Thyroid gland (tissue), 4 donors: ENCODE measurements around the gene CCBE1. TPM values are rescaled to one million over a fixed set of nuclear protein-coding genes. Genes with fewer than 3 reads are reported as not detected.

Experiments used
- DNase-seq, 2 donors: peaks; one replicate each; pipeline ENCODE4 v3.0.0-alpha.2; 2019
- H3K27ac ChIP-seq, 3 donors: fragments of 200-600 bp; sonication (generic); 1 replicate in 2 of 3; 2 replicates in 1 of 3; pipeline ENCODE4 v1.5.1; 2016 to 2019; ENCODE audit warnings: mild to moderate bottlenecking in 1 of 3, moderate library complexity in 1 of 3
- H3K27me3 ChIP-seq: fragments of 200-600 bp; sonication (generic); one replicate; pipeline ENCODE4 v1.5.1; 2019
- H3K36me3 ChIP-seq, 2 donors: fragments of 200-600 bp; sonication (generic); one replicate each; pipeline ENCODE4 v1.5.1; 2016 to 2019
- H3K4me1 ChIP-seq, 2 donors: fragments of 200-600 bp; sonication (generic); one replicate each; pipeline ENCODE4 v1.5.1; 2017 to 2019
- H3K4me3 ChIP-seq, 3 donors: fragments of 200-600 bp; sonication (generic); replicated peaks in 1 of 3; 1 replicate in 2 of 3; 2 replicates in 1 of 3; pipeline ENCODE4 v1.5.1; 2016; ENCODE audit warnings: mild to moderate bottlenecking in 1 of 3
- H3K9me3 ChIP-seq: fragments of 200-600 bp; sonication (generic); one replicate; pipeline ENCODE4 v1.5.1; 2017
- POLR2A ChIP-seq, 2 donors: fragments of 450-650 bp; IDR thresholded peaks; one replicate each; pipeline ENCODE4 v1.6.1; 2017; ENCODE audit warnings: antibody characterized with exemption in 2 of 2, mild to moderate bottlenecking in 2 of 2, moderate library complexity in 1 of 2
- WGBS, 2 donors: methylation state at CpG; one replicate each; pipeline ENCODE4 v1.1.5; 2017; 5-methylcytosine and 5-hydroxymethylcytosine counted together
- intact Hi-C: fragments of 100-400 bp; cut with DNase I; formaldehyde crosslinking; loops from one replicate; pipeline ENCODE4 v1.15.1; 2023
- total RNA-seq, 4 donors: library from RNA; depleted of rRNA; stranded (reverse); fragments of >200 nt; gene quantifications; one replicate each; pipeline ENCODE4 v1.2.3, GENCODE V29; 2016
- TF ChIP-seq, protein P1 (sequence below), 6 experiments: fragments of 200-600 bp in 3 of 6; fragments of 450-650 bp in 3 of 6; sonication (generic) in 3 of 6; IDR thresholded peaks; one replicate each; pipeline ENCODE4 v1.5.1; 2016 to 2019; ENCODE audit warnings: antibody characterized with exemption in 6 of 6, mild to moderate bottlenecking in 2 of 6, inconsistent platforms in 1 of 6, moderate library complexity in 1 of 6

CCBE1 gene
- total RNA-seq, 4 donors from 2014 or later = 0.34 to 9.0 (median 1.1) TPM

DNA sequence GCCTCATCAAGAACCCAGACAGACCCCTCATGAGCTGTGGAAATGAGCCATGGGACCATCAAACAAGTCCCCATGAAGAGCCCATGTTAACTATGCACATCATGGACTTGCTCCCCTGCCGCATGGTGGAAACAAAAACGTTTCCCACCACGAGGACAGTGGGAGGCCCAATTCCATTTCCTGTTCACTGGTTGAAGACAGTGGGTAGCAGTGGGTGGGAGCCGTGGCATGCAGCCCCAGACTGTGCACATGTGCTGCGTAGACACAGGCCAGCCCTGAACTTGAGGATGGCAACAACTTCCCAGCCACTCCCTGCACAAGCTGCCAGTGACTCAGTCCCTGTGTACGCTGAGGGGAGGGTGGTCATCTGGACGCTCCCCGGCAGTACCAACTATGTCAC, 229.7 kb downstream of the CCBE1 start:
- no peak overlapping the region for H3K4me3 ChIP-seq
- H3K36me3 ChIP-seq = no peaks in the 10 kb centered on the region
- no peak overlapping the region for H3K27ac ChIP-seq
- no peaks in the 10 kb centered on the region for H3K9me3 ChIP-seq
- 90 to 91% methylated on average over 5 to 7 of the region's 8 CpGs for WGBS, 2 donors
- no peaks in the 10 kb centered on the region for H3K27me3 ChIP-seq
- TF ChIP-seq POLR2A (IDR thresholded peaks at IDR 0.05) = no peak
- TF ChIP-seq, protein P1, sequence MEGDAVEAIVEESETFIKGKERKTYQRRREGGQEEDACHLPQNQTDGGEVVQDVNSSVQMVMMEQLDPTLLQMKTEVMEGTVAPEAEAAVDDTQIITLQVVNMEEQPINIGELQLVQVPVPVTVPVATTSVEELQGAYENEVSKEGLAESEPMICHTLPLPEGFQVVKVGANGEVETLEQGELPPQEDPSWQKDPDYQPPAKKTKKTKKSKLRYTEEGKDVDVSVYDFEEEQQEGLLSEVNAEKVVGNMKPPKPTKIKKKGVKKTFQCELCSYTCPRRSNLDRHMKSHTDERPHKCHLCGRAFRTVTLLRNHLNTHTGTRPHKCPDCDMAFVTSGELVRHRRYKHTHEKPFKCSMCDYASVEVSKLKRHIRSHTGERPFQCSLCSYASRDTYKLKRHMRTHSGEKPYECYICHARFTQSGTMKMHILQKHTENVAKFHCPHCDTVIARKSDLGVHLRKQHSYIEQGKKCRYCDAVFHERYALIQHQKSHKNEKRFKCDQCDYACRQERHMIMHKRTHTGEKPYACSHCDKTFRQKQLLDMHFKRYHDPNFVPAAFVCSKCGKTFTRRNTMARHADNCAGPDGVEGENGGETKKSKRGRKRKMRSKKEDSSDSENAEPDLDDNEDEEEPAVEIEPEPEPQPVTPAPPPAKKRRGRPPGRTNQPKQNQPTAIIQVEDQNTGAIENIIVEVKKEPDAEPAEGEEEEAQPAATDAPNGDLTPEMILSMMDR (IDR thresholded peaks at IDR 0.05) = no peak
- intact Hi-C loops = loop anchor here (10.0 kb wide), 1 partner anchor 47 kb away; no protein-coding TSS in a partner anchor
- no peak for DNase-seq
- peaks cover 0 to 3% of the 10 kb centered on the region in 2 donors for H3K4me1 ChIP-seq

DNA sequence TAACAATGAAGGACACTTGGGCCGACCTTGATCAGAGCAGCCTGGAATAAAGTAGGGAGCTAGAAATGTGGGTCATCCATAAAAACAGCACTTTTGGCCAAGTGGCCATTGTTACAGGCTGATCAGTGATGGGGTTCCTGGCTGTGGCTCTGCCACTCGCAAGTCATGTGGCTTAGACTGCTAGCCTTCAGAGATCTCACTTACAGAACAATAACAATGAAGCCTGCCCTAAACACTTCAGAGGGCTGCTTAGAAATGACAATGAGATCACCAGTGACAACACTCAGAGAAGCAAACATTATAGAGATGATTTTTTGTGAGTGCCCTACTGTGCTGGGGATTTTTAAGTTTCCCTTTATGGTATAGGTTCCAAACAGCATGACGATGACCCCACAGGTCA, 230.2 kb downstream of the CCBE1 start:
- H3K27ac ChIP-seq = no peak overlapping the region
- no peaks in the 10 kb centered on the region for H3K36me3 ChIP-seq
- no peak for TF ChIP-seq POLR2A (IDR thresholded peaks at IDR 0.05)
- TF ChIP-seq, protein P1 (IDR thresholded peaks at IDR 0.05) = no peak
- intact Hi-C loops = loop anchor here (10.0 kb wide), 1 partner anchor 48 kb away; no protein-coding TSS in a partner anchor
- 95% methylated on average over 3 of the region's 3 CpGs for WGBS, 2 donors
- no peaks in the 10 kb centered on the region for H3K27me3 ChIP-seq
- peaks cover 0 to 3% of the 10 kb centered on the region in 2 donors for H3K4me1 ChIP-seq
- no peaks in the 10 kb centered on the region for H3K9me3 ChIP-seq
- DNase-seq = no peak
- H3K4me3 ChIP-seq = no peak overlapping the region

DNA sequence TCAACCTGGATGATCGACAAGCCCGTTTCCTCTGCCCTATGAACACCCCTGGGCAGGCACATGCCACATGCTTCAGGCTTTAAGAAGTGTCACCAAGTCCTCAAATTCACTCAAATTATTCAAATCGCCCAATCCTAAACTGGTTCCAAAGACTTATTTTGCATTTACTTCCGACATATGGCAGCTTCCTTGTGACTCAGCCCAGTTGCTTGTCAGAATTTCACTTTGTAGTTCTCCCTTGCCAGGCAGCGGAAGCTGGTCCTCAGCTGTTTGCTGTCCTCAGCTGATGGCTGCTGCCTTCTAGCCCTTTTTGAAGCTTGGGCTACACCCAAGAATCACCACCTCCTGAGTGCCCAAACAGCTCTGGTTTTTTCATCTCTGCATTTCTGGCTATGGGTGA, 232.7 kb downstream of the CCBE1 start:
- intact Hi-C loops = loop anchor here (10.0 kb wide), 1 partner anchor 50 kb away; no protein-coding TSS in a partner anchor
- no peak overlapping the region for H3K4me3 ChIP-seq
- H3K27me3 ChIP-seq = no peaks in the 10 kb centered on the region
- DNase-seq = no peak
- no peak for TF ChIP-seq POLR2A (IDR thresholded peaks at IDR 0.05)
- TF ChIP-seq, protein P1 (IDR thresholded peaks at IDR 0.05) = no peak
- no peaks in the 10 kb centered on the region for H3K9me3 ChIP-seq
- H3K27ac ChIP-seq = no peak overlapping the region
- no peaks in the 10 kb centered on the region for H3K4me1 ChIP-seq
- H3K36me3 ChIP-seq = no peaks in the 10 kb centered on the region
- 83 to 88% methylated on average over 5 of the region's 5 CpGs for WGBS, 2 donors

DNA sequence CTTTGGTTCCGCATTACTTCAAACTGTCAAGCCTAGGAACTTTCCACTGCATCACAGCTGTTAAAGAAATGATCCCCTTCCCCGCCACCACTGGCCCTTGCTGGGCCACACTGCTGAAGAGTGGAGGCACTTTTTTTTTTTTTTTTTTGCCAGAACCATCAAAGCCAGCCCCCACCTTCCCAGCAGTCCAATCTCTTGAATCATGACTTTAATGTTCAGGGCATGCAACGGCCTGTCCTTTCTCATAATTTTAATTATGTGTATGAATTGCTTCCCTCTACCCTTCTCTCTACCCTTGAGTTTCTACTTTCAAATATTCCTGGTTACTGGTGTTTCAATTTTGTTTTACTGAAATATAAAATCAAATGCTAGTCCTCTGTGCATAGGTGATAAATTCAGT, 236.1 kb downstream of the CCBE1 start:
- Histone ChIP-seq H3K9me3 (no peaks in the 10 kb centered on the region), H3K4me3 (no peak overlapping the region), H3K27me3 (no peaks in the 10 kb centered on the region), H3K27ac (no peak overlapping the region), H3K4me1 (no peaks in the 10 kb centered on the region), H3K36me3 (no peaks in the 10 kb centered on the region)
- DNase-seq = no peak
- WGBS, 2 donors = 74 to 93% methylated on average over 3 of the region's 3 CpGs
- TF ChIP-seq, protein P1 (IDR thresholded peaks at IDR 0.05) = no peak
- TF ChIP-seq POLR2A (IDR thresholded peaks at IDR 0.05) = no peak
- intact Hi-C loops = loop anchor here (10.0 kb wide), 1 partner anchor 54 kb away; no protein-coding TSS in a partner anchor

- no peaks in the 10 kb centered on the region for H3K36me3 ChIP-seq
- DNase-seq = no peak
- no peak overlapping the region for H3K4me3 ChIP-seq
- no peaks in the 10 kb centered on the region for H3K27me3 ChIP-seq
- H3K9me3 ChIP-seq = no peaks in the 10 kb centered on the region
- no peak overlapping the region for H3K27ac ChIP-seq
- no peaks in the 10 kb centered on the region for H3K4me1 ChIP-seq
- WGBS, 2 donors = 67 to 73% methylated on average over 1 of the region's 1 CpG
- TF ChIP-seq, protein P1 (IDR thresholded peaks at IDR 0.05) = no peak
- no peak for TF ChIP-seq POLR2A (IDR thresholded peaks at IDR 0.05)
- intact Hi-C loops = loop anchor here (10.0 kb wide), 1 partner anchor 55 kb away; no protein-coding TSS in a partner anchor
Measured at GRCh38 chr18:59460072-59460420, 237.2 kb downstream of the CCBE1 start.
